OCI-LY3 (cell line): ENCODE data around the gene SMIM41.
"Not testable (repeated sequence)": the region's sequence is repeated elsewhere in the genome, so short reads cannot be mapped to it uniquely, and the experiment has no call there.

ENCODE experiments used
- CTCF ChIP-seq: fragments of 200-600, 300-600 bp; sonication (generic); IDR thresholded peaks from 2 replicates; pipeline ENCODE4 v1.5.1; 2014; ENCODE audit warnings: antibody characterized with exemption, low read length, low read depth
- EZH2phosphoT487 ChIP-seq: fragments of 200-600 bp; shearing (Covaris generic); IDR thresholded peaks from 2 replicates; pipeline ENCODE4 v1.6.1; 2018; ENCODE audit warnings: antibody characterized with exemption, mixed run types, low read depth

GRCh38 chr12:52116222-52117125 is 37.0 kb downstream of the SMIM41 start:
- TF ChIP-seq CTCF = peak; percentile 48
- not testable (repeated sequence) for TF ChIP-seq EZH2phosphoT487
